NCI-H345 treated with DMSO at 0.1 percent for 48 hours (cell line): ENCODE results near the gene DNASE1L2.

Source experiments
- DNase-seq: peaks from one replicate; lab custom pipeline; 2025; ENCODE audit not compliant: unreplicated experiment; lab: John Stamatoyannopoulos, UW

DNASE1L2 gene

GRCh38 chr16:2223221-2223941 is 12.9 kb upstream of the DNASE1L2 start, which contains the start of gene E4F1:
Gene E4F1, plus strand, starts transcription at chr16:2223591. Its CDS starts 23 bp downstream, at chr16:2223614.
- DNase-seq = peak; percentile 98

DNA sequence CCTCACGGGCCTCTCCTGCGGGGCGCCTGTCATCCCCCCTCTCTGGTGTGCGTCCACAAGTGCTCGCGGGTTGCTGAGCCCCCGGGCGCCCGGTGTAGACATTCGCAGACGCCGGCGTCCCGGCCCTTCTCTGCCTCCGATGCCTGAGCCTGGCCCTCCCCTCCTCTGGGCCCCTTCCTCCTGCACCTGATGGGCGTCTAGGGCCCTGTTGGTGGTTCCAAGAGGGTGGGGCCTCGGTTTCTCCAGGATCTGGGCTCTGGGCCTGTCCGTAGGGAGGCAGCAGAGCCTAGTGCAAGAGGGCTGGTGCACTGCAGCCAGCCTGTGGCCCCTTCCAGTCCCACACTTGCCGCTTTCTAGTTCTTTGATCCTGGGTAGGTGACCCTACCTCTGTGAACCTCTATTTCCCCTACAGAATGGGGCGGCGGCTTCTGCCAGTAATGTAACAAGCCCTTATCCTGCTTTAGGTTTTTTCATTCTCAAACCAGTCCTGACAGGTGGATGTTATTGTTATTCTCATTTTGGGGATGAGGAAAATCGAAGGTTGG is 12.2 kb upstream of the DNASE1L2 start:
- no peak for DNase-seq

DNA sequence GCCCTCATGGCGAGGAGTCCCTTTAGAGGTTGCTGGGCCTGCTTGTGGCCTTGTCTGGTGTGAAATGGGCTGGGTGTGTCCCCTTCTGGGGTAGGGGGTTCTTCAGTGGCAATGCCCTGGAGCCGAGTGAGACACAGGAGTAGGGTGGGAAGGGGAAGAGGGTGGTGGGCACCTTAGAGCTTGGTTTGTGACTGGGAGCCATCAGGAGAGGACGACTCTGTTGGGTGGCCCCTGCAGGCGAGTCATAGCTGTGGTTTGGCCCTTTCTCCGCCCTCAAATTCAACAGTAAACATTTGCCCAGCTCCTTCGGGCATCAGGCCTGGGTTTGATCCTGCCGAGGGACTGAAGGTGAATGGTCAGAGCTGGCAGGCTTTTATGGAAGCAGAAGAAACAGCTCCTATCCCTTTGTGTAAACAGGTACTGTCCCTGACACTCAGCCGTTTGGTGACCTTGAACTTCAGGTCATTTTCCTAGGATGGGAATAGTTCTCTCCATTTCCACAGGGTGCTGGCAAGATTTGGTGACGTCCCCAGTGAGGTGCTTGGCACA is 9.9 kb upstream of the DNASE1L2 start:
- DNase-seq = no peak

DNA sequence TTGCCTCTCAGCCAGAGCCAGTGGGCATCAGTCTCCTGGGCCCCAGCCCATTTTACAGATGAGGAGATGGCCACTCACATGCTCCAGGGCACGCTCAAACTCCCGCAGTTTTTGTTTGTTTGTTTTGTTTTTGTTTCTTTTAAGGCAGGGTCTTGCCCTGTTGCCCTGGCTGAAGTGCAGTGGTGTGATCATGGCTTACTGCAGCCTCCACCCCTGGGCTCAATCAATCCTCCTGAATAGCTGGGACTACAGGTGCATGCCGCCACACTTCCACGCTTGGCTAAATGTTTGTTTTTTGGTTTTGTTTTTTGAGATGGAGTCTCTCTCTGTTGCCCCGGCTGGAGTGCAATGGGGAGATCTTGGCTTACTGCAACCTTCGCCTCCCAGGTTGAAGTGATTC is 9.3 kb upstream of the DNASE1L2 start:
- no peak for DNase-seq

GRCh38 chr16:2228161-2228824 is 8.0 kb upstream of the DNASE1L2 start:
- no peak for DNase-seq

DNA sequence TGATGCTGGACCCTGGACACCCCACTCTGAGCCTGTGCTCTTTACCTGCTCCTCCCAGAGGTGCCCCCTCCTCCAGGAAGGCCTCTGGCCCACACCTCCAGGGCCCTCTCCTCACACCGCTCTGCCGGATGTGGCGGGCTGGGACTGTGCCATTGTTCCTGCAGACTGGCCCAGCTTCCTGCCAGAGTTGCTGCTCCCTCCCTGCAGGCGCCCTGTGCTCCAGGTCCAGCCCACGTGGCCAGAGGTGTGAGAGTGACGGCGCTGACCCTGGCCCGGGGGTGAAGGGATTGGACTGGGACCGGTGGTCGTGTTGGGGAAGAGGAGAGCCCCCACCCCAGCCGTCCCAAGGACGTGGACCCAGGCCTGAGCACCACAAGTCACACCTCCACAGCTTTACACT is 7.2 kb upstream of the DNASE1L2 start:
- no peak for DNase-seq

GRCh38 chr16:2229632-2230250 is 6.5 kb upstream of the DNASE1L2 start:
- no peak for DNase-seq

DNA sequence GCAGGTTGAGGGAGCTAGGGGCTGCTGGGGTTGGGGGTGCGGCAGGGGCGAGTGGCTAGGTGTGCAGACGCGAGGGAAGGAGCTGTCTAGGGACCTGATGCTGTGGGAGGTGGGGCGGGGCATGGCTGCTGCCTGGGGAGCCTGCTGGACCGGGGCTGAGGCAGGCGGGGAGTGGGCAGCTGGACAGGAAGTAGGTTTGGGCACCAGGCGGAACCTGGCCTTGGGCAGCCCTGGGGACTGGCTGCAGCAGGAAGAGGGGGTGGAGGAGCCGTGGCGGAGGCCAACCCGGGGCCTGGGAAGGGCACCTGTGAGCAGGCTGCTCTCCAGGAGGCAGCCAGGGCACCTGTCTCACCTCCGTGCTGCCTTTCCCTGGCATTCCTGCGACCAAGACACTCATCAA is 5.9 kb upstream of the DNASE1L2 start:
- DNase-seq = no peak

DNA sequence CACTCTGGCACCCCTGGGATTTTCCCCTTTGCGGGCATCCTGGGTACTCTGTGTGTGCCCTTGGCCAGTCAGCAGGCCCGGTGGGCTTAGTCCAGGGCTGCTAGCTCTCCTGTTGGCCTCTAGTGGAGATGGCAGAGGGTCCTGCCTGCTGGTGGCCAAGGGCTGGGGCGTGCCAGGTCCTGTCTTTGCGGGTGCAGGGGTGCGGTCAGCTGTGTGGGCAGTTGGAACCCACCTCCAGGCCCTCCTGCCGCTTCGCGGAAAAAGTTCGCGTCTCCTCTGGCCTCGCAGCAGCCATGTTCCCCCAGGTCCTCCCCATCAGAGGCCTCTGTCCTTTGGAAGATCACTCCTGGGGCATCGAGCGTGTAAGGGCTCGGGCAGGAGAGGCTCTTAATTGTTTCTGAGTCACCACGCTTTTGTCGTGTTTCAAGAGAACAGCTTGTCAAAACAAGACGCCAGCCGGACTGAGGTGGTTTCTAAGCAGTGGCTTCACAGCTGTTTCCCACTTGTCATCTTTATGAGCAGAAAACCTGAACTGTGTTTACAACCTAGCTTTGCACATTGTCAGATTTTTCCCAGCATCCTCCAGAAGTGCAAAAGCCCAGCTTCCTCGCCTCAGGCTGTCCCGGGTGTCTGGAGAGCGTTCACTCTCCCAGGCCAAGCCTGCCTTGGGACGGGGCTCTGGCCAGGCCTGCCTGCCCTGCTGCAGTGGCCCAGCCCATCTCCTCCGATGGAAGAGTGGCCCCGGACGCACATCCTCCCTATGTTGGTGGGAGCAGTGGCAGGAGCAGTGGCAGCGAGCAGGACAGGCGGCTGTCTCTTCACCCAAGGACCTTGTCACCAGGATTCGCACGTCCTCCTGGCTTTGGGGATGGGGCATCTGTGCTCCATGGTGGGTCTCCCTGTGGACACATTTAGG is 5.0 kb upstream of the DNASE1L2 start:
- DNase-seq = no peak

DNA sequence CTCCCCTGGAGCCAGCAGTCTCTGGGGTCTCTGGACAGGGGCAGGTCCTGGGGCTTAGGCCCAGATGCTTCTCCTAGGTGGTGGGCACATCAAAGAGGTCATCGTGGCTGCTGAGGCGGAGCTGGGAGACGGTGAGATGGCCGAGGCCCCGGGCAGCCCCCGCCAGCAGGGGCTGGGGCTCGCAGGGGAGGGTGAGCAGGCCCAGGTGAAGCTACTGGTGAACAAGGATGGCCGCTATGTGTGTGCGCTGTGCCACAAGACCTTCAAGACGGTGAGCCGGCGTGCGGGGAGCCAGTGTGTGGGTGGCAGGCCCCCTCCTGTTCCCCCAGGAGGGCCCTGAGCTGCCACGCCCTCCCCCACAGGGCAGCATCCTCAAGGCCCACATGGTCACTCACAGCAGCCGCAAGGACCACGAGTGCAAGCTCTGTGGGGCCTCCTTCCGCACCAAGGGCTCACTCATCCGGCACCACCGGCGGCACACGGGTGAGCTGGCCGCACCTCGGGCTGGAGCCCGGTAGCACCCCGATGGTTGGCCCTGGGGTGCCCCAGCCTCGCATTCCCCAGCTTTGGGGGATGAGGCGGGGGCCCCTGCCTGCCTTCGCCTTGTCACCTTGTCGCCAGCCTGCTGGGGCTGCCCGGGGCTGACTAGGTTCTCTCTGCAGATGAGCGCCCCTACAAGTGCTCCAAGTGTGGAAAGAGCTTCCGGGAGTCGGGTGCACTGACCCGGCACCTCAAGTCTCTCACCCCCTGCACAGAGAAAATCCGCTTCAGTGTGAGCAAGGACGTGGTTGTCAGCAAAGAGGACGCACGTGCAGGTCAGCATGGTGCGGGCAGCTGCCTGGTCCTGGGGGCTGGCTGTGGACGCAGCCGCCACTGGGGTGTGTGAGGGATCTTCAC is 3.9 kb upstream of the DNASE1L2 start:
- no peak for DNase-seq

GRCh38 chr16:2233046-2233775 is 3.0 kb upstream of the DNASE1L2 start:
- DNase-seq = no peak

DNA sequence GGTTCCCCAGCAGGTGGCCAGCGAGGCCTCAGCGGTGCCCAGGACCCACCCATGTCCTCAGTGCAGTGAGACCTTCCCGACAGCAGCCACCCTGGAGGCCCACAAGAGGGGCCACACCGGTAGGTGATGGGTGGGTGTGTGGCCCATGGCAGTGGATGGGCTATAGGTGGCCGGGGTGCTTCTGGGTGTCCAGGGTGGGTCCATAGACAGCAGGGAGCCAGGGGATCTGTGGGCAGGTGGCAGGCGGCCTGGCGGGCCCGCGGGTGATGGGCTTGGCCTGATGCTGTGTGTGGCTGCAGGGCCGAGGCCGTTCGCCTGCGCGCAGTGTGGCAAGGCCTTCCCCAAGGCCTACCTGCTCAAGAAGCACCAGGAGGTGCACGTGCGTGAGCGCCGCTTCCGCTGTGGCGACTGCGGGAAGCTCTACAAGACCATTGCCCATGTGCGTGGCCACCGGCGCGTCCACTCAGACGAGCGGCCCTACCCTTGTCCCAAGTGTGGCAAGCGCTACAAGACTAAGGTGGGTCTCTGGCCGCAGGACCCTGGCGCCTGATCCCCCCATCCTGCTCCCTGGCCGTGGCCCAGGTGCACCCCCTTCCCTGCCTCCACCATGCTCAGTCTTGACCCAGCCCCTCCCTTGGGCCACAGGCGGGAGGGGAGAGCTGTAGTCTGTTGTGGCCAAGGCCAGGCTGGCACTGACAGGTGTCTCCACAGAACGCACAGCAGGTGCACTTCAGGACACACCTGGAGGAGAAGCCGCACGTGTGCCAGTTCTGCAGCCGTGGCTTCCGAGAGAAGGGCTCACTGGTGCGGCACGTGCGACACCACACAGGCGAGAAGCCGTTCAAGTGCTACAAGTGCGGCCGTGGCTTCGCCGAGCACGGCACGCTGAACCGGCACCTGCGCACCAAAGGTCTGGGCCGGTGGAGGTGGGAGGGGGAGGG is 2.1 kb upstream of the DNASE1L2 start:
- no peak for DNase-seq

DNA sequence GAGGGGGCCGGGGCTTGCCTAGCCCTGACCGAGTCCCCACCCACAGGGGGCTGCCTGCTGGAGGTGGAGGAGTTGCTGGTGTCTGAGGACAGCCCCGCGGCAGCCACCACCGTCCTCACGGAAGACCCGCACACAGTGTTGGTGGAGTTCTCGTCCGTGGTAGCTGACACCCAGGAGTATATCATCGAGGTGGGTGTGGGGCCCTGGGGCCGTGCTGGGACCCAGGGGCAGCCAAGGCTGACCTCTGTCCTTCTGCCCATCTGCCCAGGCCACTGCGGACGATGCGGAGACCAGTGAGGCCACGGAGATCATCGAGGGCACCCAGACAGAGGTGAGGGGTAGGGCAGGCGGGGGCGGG is 1.5 kb upstream of the DNASE1L2 start:
- DNase-seq = no peak

DNA sequence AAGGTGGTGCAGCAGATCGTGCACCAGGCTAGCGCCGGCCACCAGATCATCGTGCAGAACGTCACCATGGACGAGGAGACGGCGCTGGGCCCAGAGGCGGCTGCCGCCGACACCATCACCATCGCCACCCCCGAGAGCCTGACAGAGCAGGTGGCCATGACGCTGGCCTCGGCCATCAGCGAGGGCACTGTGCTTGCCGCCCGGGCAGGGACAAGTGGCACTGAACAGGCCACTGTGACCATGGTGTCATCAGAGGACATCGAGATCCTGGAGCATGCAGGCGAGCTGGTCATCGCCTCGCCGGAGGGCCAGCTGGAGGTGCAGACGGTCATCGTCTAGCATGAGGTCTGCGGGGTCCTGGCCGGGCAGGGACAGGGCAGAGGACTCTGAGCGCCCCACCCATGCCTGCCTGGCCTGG is 1.0 kb upstream of the DNASE1L2 start:
- DNase-seq = no peak

DNA sequence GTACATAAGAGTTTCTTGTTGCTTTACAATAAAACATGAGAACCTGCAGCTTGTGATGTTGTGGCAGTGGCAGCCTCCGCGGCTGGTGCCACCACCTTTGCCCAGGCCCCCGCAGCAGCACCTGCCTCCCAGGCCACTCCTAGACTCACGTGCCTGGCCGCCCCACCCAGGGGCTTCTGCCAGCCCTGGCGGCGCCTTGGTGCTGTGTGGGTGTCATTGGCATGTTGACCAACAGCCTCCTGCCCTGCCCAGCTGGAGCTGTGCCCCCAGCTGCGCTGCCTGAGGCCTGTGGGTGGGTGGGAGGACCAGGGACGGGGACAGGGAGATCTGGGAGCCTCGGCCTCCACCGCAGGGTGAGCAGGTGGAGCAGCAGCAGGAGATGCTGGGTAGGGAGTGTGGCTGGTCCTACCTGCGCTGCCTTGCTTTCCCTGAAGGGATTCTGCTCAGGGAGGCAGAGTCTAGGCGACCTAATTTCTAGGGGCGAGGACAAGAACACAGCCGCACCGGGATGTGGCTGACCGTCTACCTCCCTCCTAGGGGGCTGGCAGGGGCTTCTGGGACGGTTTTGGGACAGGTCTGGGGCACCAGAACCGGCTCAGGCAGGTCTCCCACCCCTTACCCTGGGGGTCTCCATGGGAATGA is 428 bp upstream of the DNASE1L2 start:
- DNase-seq = no peak

- no peak for DNase-seq
Measured at GRCh38 chr16:2237102-2237482, 848 bp downstream of the DNASE1L2 start.

GRCh38 chr16:2237493-2238149 is 1.4 kb downstream of the DNASE1L2 start:
- DNase-seq = no peak
